GM18517 (cell line): ENCODE results near the gene SMIM44.
"Not testable (repeated sequence)": the region's sequence is repeated elsewhere in the genome, so short reads cannot be mapped to it uniquely, and the experiment has no call there.

Experiments
- ATAC-seq: cut with Tn5 transposase; IDR thresholded peaks from one replicate; pipeline ENCODE4 v1.9.1; 2021; ENCODE audit warnings: mild to moderate bottlenecking, moderate library complexity; ENCODE audit not compliant: unreplicated experiment

SMIM44 gene

DNA sequence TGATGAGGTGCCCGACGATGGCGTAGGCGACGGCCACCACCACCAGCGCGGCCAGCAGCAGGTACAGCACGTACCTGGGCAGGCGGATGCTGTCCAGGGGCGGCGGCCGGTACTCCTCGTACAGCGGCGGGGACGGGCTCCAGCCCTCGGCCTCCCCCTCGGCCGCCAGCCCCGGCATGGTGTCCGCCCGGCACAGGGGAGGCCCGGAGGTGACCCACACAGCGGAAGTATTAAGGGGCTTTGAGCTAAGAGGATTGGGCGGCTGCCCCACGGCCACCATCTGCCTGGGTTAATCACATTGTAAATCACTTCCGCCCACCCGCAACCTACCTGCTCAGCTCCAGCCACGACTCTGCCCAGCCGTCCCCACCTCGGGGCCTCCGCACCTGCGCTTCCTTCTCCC is at the start of gene SMIM44:
TSS of gene SMIM44 (minus strand) at position 216 of the 403 bp plus-strand sequence. CDS start at position 178, 38 bp downstream.
- ATAC-seq, result no peak

DNA sequence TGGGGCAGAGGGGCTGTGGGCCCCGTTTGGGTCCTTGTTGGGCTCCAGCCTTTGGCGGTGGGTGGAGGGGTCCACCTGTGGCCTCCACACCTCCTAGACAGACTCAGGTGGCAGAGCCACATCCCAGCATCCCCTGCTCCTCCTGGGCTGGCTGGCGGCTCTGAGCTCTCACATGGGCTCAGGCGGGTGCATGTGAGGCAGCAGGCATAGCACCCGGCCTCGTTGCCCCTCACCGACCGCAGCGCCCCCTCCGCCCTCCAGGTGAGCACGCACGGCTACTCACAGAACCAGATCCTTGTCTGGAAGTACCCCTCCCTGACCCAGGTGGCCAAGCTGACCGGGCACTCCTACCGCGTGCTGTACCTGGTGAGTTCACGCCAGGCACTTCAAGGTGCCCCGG is 49.8 kb upstream of the SMIM44 start:
- ATAC-seq, result no peak

DNA sequence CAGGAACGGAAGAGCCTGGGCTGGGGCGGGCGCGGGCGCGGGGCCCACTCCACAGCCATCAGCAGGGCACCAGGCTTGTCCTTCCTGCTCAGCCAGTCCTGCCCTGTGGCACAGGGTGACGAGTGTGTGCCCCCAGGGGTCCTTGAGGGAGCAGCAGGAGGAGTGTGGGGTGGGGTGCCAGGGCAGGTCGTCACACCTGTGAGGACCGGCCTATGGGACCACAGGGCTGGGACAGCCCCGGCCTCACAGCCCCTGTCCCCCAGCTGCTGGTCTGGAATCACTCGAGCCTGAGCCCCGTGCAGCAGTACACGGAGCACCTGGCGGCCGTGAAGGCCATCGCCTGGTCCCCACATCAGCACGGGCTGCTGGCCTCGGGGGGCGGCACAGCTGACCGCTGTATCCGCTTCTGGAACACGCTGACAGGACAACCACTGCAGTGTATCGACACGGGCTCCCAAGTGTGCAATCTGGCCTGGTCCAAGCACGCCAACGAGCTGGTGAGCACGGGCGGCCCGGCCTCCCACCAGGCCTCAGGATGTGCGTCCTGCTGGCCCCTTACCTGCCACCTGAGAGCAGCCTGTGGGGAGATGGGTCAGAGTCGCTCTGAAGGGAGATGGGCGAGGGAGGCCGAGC is 49.0 kb upstream of the SMIM44 start:
- ATAC-seq, result no peak

DNA sequence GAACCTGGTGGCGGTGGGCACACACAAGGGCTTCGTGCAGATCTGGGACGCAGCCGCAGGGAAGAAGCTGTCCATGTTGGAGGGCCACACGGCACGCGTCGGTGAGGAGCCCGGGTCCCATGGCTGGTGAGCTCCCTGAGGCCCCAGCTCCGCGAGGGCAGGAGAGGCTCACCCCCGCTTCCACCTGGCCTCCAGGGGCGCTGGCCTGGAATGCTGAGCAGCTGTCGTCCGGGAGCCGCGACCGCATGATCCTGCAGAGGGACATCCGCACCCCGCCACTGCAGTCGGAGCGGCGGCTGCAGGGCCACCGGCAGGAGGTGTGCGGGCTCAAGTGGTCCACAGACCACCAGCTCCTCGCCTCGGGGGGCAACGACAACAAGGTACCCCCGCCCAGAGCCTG is 48.5 kb upstream of the SMIM44 start:
- no peak for ATAC-seq

DNA sequence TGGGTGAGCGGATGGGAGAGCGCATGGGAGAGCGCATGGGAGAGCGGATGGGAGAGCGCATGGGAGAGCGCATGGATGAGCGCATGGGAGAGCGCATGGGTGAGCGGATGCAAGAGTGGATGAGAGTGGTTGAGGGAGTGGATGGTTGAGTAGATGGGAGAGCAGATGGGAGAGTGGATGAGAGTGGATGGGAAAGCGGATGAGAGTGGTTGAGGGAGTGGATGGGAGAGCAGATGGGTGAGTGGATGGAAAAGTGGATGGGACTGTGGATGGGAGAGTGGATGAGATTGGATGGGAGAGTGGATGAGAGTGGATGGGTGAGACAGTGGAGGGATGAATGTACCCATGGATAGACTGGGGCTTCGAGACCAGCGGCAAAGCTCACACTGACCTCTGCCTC is 47.1 kb upstream of the SMIM44 start:
- ATAC-seq, result no peak

DNA sequence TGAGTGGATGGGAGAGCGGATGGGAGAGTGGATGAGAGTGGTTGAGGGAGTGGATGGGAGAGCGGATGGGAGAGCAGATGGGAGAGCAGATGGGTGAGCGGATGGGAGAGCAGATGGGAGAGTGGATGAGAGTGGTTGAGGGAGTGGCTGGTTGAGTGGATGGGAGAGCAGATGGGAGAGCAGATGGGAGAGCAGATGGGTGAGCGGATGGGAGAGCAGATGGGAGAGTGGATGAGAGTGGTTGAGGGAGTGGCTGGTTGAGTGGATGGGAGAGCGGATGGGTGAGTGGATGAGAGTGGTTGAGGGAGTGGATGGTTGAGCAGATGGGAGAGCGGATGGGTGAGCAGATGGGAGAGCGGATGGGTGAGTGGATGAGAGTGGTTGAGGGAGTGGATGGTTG is 46.1 kb upstream of the SMIM44 start:
- ATAC-seq, result not testable (repeated sequence)

DNA sequence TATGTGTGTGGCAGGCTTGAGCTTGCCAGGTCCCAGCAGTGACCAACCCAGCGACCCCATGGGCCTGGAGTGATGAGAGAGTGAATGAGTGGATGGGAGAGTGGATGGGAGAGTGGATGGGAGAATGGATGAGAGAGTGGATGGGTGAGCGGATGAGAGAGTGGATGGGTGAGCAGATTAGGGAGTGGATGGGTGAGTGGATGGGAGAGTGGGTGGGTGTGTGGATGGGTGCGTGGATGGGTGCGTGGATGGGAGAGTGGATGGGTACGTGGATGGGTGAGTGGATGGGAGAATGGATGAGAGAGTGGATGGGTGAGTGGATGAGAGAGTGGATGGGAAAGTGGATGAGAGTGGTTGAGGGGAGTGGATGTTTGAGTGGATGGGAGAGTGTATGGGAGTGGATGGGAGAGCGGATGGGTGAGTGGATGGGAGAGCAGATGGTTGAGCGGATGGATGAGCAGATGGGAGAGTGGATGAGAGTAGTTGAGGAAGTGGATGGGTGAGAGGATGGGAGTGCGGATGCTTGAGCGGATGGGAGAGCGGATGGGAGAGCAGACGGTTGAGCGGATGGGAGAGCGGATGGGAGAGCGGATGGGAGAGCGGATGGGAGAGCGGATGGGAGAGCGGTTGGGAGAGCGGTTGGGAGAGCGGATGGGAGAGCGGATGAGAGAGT is 45.4 kb upstream of the SMIM44 start:
- ATAC-seq, result no peak

DNA sequence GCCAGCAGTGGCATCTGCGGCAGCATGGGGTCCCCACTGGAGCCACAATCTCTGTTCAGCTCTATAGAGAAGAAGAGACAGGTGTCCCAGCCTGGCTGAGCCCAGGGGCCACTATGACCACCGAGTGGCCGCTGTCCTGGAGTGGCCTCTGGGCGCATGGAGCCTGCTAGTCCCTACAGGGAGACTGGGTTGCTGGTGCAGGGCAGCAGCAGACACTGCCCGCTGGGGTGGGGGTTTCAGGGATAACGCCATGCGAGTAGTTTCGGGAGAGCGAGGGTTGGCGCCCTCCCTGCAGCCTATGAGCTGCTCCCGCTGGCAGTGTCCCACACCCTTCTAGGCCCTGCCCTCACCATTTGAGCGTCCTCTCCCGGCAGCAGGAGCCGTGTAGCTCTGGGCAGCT is 44.8 kb upstream of the SMIM44 start:
- no peak for ATAC-seq

DNA sequence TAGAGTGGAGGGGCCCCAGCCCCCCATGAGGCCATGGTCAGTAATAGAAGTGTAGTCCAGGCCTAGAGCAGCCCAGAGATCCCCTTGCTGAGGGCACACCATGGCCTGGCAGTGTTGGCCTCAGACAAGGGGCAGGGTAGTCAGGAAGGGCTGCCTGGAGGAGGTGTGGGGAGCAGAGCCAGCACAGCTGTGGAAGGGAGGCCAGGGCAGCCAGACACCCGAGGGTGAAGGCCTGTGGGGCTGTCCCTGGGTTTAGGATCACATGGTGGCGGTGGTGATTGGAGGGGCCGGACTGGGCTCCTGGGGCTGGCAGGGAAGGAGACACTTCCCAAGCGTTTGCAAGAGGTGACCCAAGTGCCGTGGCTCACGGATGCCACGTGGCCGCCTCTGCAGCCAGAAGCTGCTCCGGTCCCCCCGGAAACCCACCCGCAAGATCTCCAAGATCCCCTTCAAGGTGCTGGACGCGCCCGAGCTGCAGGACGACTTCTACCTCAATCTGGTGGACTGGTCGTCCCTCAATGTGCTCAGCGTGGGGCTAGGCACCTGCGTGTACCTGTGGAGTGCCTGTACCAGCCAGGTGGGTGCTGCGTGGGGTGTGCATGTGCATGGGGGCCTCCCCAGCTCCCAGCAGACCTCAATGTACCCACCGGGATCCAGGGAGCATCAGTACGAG is 44.1 kb upstream of the SMIM44 start:
- no peak for ATAC-seq

DNA sequence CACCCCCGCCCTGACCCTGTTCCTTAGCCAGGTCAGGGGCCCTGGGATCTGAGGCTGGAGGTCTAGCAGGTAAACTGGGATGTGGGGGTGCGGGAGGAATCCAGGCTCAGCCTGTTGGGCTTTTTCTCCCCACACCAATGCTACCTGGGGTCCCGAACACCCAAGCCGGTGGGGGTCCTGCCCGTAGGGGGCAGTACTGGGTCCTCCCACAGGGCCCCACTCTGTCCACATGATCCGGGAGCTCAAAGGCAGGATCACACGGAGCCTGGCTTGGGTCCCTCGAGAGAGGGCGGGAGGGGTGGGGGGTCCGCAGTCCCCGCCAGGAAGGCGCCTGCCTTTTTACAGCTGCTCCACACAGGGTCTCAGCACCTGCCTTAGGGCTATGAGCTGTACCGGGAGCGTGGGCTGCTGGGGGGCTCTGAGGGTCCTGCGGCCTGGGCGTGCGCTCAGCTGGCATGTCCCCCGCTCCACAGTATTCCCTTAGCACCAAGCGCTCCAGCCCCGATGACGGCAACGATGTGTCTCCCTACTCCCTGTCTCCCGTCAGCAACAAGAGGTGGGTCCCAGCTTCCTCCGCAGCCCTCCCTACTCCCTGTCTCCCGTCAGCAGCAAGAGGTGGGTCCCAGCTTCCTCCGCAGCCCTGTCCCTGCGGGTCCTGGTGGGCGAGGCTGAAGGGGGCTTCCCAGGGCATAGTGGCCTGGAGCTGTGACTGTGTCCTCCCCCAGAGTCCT is 43.4 kb upstream of the SMIM44 start:
- no peak for ATAC-seq

DNA sequence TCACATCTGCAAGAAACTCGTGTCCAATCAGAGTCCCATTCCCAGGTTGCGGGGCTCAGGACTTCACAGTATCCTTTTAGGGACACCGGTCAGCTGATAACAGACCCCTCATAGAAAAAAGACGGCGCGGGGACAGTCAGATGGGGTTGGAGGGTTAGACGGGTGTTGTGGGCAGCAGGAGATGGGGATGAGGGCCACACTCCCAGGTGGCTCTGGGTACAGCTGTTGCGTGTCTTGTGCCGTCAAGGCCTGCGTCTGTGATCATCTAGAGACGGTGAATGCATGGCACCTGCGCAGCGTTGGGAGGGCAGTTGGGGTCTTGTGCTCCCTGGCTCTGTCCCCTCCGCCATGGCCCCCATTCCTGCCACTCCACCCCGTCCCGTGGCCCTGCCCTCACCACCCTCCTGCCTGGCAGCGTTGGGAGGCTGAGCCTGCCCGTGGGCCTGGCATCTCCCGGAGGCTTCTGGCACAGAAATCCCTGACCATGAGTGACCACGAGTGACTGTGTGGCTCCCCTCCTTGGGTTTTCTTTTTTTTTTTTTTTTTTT is 41.7 kb upstream of the SMIM44 start:
- ATAC-seq, result no peak

DNA sequence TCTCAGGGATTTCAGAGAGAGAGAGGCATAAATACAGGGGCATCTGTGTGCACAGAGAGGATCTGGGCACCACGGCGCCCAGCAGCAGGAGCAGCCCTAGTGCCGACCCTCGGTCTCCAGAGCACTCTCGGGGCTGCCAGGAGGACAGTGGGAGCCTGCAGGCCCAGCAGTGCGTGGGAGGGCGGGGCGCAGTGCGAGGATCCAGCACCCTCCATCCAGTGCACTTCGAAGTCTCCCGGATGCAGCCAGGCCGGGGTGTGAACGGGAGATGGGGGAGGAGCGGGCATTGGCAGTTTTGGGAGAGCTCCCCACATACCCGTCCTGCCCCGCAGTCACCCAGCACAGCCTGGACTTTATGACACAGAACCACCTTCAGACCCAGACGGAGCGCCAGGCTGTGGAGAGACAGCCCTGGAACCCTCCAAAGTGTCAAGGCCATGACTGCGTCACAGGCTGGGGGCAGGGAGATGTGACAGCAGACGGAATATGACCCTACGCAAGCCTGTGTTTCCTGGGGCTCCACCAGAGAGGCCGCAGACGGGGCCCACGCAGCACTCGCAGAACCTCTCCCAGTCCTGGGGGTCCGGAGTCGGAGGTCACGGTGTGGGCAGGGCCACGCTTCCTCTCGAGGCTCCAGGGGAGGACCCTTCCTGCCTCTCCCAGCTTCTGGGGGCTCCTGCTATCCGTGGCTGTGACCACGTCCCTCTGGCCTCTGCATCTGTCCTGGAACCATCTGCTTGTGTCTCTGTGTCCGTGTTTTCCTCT is 41.0 kb upstream of the SMIM44 start:
- ATAC-seq, result no peak

DNA sequence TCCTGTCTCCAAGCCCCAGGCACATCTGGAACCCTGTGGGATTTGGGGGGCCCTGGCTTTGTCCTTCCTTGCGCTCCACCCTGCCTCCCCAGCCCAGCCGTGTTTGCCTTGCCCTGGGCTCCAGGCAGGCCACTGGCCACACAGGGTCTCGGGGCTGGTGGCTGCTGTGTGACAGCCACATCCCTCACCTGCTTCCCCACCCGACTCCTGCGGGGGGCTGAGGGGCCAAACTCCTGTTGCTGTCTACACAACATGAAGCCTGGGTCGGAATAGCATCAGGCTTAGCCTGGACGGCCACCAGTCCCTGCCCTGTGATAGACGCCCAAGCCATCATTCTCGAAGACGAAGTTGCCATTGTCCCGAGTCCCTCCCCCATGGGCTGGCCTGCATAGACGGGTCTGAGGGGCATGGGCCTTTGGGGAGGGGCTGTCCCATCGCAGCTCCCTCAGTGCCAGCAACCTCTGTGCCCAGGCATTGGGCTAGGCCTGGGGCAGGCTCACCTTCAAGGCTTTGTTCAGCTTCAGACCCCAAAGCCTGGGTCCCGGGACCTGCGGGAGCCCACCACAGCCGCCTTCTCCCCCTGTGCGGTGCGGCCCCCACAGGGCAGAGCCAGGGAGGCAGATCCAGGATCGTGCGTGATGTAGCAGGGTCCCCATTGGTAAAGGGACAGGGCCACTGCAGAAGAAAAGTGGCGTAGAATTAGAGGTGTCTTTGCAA is 40.3 kb upstream of the SMIM44 start:
- ATAC-seq, result no peak

DNA sequence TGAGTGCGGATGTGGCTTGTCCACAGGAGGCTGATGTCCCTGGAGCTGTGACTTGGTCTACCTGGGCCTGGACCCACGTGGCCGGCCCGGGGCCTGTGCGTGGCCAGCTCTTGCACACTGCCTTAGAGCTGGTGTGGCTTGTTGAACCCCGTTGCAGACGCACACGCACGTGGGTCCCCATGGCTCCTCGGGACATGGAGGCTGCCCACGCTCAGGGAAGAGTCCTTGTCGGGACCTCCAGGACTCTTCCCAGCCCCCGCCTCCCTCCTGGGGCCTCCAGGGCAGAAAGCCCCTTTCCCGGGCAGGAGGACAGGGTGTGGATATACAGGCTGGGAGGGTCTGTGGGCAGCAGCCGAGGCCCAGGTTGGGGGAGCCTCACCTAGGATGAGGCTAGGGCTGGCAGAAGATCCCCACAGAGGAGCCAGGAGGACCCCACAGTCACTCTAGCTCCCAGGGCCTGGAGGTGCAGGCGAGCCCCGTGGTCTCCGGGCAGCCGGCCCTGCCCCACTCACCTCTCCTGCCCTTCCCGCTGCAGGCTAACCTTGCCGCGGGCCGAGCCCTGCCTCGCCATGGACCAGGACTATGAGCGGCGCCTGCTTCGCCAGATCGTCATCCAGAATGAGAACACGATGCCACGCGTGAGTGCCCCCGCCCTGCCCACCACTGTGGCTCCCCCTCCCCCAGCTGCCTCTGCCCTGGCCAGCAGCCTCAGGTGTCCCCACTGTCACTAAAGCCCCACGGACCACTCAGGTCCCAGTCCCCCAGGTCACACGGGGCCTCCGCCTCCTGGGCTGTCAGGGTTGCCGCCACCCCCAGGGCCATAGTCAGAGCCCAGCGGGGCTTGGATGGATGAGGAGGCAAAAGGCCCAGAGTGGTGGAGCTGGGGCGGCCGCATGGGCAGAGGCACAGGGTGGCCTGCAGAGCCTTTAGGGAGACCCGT is 39.5 kb upstream of the SMIM44 start:
- no peak for ATAC-seq

DNA sequence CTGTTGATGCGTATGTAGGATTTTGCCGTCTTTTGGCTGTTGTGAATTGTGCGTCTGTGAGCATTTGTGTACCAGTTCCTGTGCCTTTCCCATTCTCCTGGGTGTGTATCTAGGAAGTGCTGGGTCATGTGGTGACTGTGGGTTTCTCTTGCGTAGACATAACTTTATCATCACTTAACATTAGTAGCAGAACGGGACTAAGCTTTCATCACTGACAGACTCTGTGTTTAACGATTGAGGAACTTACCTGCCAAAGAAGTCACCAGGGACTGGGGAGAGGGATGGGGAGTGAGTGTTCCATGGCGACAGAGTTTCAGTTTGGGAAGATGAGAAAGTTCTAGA is 37.8 kb upstream of the SMIM44 start:
- no peak for ATAC-seq

DNA sequence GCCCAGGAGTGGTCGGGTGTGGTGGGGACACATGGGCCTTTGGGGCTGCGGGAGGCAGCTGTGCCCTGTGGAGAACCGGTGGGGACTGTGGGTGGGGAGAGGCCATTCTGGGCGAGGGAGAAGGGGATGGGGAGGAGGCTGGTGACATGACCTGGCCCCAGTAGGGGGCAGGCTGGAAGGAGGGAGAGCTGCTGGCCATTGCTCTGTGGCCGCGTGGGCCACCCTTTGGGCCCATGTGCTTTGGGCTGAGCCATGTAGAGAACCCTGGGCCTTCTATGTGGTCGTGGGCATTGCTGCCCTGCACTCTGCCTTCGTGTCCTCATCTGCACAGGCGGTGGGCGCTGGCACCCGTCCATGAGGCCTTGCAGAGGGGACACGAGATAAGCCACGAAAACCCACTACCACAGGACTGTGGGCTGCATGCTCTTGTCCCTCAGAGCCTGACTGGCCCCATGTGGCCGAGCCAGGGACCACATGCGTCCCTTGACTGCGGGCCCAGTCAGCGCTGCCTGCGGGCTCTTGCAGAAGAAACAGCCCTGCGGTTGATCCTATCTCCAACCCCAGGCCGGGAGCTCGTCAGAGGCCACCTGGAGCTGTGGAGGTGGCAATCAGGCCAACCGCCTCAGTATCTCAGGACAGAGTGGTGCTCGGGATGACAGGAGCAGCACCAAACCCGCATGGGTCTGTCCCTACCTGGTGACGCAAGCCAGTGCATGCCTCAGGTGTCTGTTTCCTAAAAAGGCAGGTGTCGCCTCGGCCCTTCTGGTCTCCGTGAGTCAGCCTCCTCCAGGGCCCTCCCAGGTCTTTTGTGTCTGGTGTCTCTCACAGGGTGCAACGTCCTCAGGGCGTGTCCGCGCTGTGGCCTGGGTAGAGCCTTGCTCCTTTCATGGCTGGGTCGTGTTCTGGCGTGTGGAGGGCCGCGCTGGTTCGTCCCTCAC is 37.2 kb upstream of the SMIM44 start:
- ATAC-seq, result no peak

DNA sequence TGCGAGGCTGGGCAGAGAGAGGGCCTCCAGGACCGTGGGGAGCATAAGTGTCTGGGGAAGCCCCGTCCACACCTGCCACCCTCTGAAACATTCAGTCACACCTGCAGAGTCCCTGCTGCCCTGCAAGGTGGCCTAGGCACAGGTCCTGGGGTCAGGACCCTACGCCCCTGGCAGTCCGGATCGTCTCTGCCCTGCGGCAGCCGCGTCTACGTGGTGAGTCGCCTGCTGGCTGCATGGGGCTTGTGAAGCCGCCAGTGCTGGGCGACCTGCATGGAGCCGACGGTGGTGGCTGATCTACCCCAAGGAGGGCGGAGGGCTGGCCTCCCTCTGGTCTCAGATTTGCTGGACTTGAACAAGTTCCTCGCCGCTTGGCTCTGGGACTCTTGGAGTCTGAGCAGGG is 35.9 kb upstream of the SMIM44 start:
- no peak for ATAC-seq

DNA sequence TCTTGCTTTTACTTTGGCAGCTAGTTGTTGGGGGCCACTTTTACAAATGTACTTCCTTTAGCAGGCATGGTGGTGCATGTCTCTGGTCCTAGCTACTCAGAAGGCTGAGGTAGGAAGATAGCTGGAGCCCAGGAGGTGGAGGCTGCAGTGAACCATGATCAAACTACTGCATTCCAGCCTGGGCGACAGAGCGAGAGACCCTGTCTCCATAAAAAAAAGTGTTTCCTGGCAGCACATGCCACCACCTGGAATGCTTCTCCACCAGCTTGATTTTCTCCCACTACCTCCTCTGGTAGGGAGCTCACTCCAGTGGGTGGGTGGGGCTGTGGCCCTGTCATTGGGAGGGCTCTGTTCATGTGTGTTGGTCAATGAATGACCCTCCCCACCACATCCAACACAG is 35.4 kb upstream of the SMIM44 start:
- ATAC-seq, result no peak
